Heart right ventricle (tissue), 16 donors: ENCODE results near the gene ADAMTS8. TPM values are rescaled to one million over a fixed set of nuclear protein-coding genes. Genes with fewer than 3 reads are reported as not detected.
"Not testable (repeated sequence)": the region's sequence is repeated elsewhere in the genome, so short reads cannot be mapped to it uniquely, and the experiment has no call there.

Experiments used
- ATAC-seq, 8 donors: fragments of 200-7000 bp; cut with Tn5 transposase; one replicate each; pipeline ENCODE4 v1.9.1; 2020; ENCODE audit warnings: mild to moderate bottlenecking in 8 of 8, moderate library complexity in 8 of 8, moderate number of reproducible peaks in 1 of 8
- DNase-seq, 2 donors: peaks; one replicate each; pipeline ENCODE4 v3.0.0-alpha.2; 2020
- H3K27ac ChIP-seq, 10 donors: fragments of 200-600 bp; sonication (generic) in 2 of 10; one replicate each; pipeline versions ENCODE4 v1.5.0 to v1.8.0; 2020 to 2022; ENCODE audit warnings: mild to moderate bottlenecking in 3 of 10
- H3K27me3 ChIP-seq, 7 donors: fragments of 200-600 bp; one replicate each; pipeline ENCODE4 v1.8.0; 2021 to 2022; ENCODE audit warnings: mild to moderate bottlenecking in 2 of 7
- H3K36me3 ChIP-seq, 9 donors: fragments of 200-600 bp; sonication (generic) in 1 of 9; one replicate each; pipeline versions ENCODE4 v1.5.0 to v1.8.0; 2020 to 2022; ENCODE audit warnings: mild to moderate bottlenecking in 2 of 9
- H3K4me1 ChIP-seq, 9 donors: fragments of 200-600 bp; sonication (generic) in 1 of 9; one replicate each; pipeline versions ENCODE4 v1.5.0 to v1.8.0; 2020 to 2022; ENCODE audit warnings: mild to moderate bottlenecking in 4 of 9
- H3K4me3 ChIP-seq, 10 donors: fragments of 200-600 bp; sonication (generic) in 2 of 10; one replicate each; pipeline versions ENCODE4 v1.5.0 to v1.8.0; 2020 to 2022; ENCODE audit warnings: mild to moderate bottlenecking in 7 of 10, moderate library complexity in 2 of 10
- H3K9me3 ChIP-seq, 11 donors: fragments of 200-600 bp in 10 of 11; sonication (generic) in 2 of 11; one replicate each; pipeline versions ENCODE4 v1.5.0 to v1.8.0; 2013 to 2022; ENCODE audit warnings: mild to moderate bottlenecking in 2 of 11, control low read depth in 1 of 11, moderate library complexity in 1 of 11
- WGBS, 2 donors: extraction: QIAGEN DNeasy Blood & Tissue Kit; methylation state at CpG; one replicate each; pipeline ENCODE4 v1.1.7; 2013; ENCODE audit warnings: inconsistent platforms in 1 of 2; 5-methylcytosine and 5-hydroxymethylcytosine counted together
- intact Hi-C, 10 donors: fragments of 100-400 bp; cut with DNase I; formaldehyde crosslinking; loops; one replicate each; pipeline versions ENCODE4 v1.11.1 to v1.14.2; 2022
- polyA plus RNA-seq, 2 donors: library from polyadenylated mRNA; stranded (reverse); fragments of 200-250 nt; gene quantifications; one replicate each; pipeline ENCODE4 v1.2.3, GENCODE V29; 2013
- total RNA-seq, 10 donors: library from RNA; stranded (reverse); fragmentation: NEBNext Ultra II Directional in 3 of 10; extraction: Animal tissue kit (Norgen Biotek cat#: 25700) in 3 of 10; gene quantifications; one replicate each; pipeline versions ENCODE4 v1.2.1 to v1.2.4, GENCODE V29; 2021 to 2023
- TF ChIP-seq, protein P1 (sequence below), 9 donors: fragments of 200-600 bp; sonication (generic) in 2 of 9; IDR thresholded peaks; one replicate each; pipeline versions ENCODE4 v1.5.0 to v1.8.0; 2021 to 2022; ENCODE audit warnings: antibody characterized with exemption in 9 of 9, mild to moderate bottlenecking in 5 of 9, moderate library complexity in 1 of 9
- donor health status: Arrhythmogenic right ventricular cardiomyopathy.
- donor health status: ischemic (EF 13 %, LVEDD 7.1; RV severe dilation, severe dysfunction).
- donor health status: healthy with polysubstance abuse.
- donor health status: DM: no; HTN: yes; CAD: no.
- donor health status: DM: no; HTN: no; CAD: no.
- donor health status: ischemic (EF 25% LVEDD 6.9; RV normal size, moderate dysfunction).
- donor health status: ischemic (EF 25% LVEDD 5.7; RV mildly dilated, moderate dysfunction).
- donor health status: healthy.
- donor health status: DM: yes; HTN: yes; CAD: no.
- donor health status: Ischemic cardiomyopathy.
- donor health status: ischemic (EF 35%, LVEDD 5.7; RV mildly dilated, moderate dysfunction).
- donor health status: nonischemic (EF 11% LVEDD 7.7; RV severe dilation, severe dysfunction).
- donor health status: DM: yes; HTN: yes; CAD: no.
- donor health status: PGD.
- donor health status: ischemic (EF 29% LVEDD 5.4; RV normal size, mild dysfunction).
- donor health status: nonischemic (EF 23%, LVEDD 6.1; RV moderate dilation, normal function).

The ADAMTS8 gene
- total and polyA plus RNA-seq, 12 donors = 0.28 to 2.6 (median 1.1) TPM

DNA sequence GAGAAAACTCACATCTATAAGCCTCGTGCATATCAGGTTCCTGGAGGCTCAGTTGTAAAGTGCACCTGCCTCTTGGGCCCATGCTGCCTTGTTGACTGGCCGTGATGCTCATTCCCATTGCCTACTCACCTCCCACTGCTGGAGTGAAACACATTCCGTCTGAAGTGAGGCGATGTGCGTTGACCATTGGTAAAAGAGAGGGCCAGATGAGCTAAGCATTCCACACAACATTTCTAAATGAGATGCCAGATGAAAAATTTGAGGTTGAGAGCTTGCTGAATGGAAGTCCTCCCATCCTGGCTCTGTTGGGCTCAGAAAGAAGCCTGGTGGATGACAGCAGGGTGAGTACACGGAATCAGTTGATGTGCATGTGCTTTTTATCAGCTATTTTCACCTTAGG, 11.5 kb upstream of the ADAMTS8 start:
- H3K27me3 ChIP-seq = no peaks in the 10 kb centered on the region
- no peak for DNase-seq
- no peak overlapping the region for H3K27ac ChIP-seq
- intact Hi-C loops = loop anchor here in 4 of 10 donors (2.0 to 10.0 kb wide), 4 partner anchors 207 to 455 kb away; no protein-coding TSS in a partner anchor
- H3K4me1 ChIP-seq = peaks cover 0 to 18% (median 12%) of the 10 kb centered on the region in 9 donors
- no peak overlapping the region for H3K4me3 ChIP-seq
- H3K9me3 ChIP-seq = peaks cover 0 to 4% (median 0%) of the 10 kb centered on the region in 11 donors
- 88% methylated on average over 6 of the region's 6 CpGs for WGBS, 2 donors
- TF ChIP-seq, protein P1, sequence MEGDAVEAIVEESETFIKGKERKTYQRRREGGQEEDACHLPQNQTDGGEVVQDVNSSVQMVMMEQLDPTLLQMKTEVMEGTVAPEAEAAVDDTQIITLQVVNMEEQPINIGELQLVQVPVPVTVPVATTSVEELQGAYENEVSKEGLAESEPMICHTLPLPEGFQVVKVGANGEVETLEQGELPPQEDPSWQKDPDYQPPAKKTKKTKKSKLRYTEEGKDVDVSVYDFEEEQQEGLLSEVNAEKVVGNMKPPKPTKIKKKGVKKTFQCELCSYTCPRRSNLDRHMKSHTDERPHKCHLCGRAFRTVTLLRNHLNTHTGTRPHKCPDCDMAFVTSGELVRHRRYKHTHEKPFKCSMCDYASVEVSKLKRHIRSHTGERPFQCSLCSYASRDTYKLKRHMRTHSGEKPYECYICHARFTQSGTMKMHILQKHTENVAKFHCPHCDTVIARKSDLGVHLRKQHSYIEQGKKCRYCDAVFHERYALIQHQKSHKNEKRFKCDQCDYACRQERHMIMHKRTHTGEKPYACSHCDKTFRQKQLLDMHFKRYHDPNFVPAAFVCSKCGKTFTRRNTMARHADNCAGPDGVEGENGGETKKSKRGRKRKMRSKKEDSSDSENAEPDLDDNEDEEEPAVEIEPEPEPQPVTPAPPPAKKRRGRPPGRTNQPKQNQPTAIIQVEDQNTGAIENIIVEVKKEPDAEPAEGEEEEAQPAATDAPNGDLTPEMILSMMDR (IDR thresholded peaks at IDR 0.05) = no peak
- no peaks in the 10 kb centered on the region for H3K36me3 ChIP-seq
- no peak for ATAC-seq

DNA sequence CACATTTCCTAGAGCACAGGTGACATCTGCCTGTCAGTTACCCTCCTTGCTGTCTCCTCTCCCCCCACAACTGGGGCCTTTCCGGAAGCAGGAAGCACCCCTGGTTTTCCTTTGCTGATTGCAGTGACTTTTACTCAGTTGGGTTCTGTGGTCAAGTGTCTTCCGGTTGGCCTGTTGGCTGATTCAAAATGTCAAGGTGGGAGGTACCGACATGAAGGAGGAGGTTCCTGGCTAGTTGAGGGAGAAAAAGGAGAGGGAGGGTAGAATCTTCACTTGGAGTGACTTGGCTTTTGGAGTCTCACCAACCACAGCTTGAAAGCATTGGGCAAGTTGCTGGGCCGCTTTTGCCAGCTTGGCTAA, 10.7 kb upstream of the ADAMTS8 start:
- peaks cover 0 to 18% (median 12%) of the 10 kb centered on the region in 9 donors for H3K4me1 ChIP-seq
- no peaks in the 10 kb centered on the region for H3K27me3 ChIP-seq
- H3K9me3 ChIP-seq = peaks cover 0 to 4% (median 0%) of the 10 kb centered on the region in 11 donors
- DNase-seq = no peak
- no peaks in the 10 kb centered on the region for H3K36me3 ChIP-seq
- no peak overlapping the region for H3K27ac ChIP-seq
- TF ChIP-seq, protein P1 (IDR thresholded peaks at IDR 0.05) = no peak
- 84 to 89% methylated on average over 4 of the region's 4 CpGs for WGBS, 2 donors
- intact Hi-C loops = loop anchor here in 4 of 10 donors (2.0 to 10.0 kb wide), 4 partner anchors 208 to 456 kb away; no protein-coding TSS in a partner anchor
- H3K4me3 ChIP-seq = no peak overlapping the region
- no peak for ATAC-seq

DNA sequence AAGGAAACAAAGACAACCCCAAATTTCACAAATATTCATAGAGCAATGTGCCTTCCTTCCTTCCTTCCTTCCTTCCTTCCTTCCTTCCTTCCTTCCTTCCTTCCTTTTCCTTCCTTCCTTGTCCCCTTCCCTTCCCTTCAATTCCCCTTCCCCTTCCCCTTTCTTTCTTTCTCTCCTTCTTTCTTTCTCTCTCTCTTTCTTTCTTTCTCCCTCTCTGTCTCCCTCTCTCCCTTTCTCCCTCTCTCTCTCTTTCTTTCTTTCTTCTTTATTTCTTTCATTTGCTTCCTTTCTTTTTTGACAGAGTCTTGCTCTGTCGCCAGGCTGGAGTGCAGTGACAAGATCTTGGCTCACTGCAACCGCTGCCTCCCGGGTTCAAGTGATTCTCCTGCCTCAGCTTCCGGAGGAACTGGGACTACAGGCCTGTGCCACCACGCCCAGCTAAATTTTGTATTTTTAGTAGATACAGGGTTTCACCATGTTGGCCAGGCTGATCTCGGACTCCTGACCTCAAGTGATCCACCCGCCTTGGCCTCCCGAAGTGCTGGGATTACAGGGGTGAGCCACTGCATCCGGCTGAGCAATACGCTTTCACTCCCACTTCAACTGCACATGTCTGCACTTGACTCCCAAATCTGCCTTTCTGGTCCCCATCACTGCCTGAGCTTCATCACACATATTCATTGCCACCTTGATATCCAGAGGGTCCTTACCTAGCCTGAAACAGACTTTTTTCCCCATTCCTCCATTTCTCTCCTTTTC, 10.2 kb upstream of the ADAMTS8 start:
- H3K36me3 ChIP-seq, H3K27me3 ChIP-seq, DNase-seq, H3K9me3 ChIP-seq, H3K4me3 ChIP-seq, H3K27ac ChIP-seq, ATAC-seq: not testable (repeated sequence)
- peaks cover 0 to 18% (median 12%) of the 10 kb centered on the region in 9 donors for H3K4me1 ChIP-seq
- intact Hi-C loops = loop anchor here in 4 of 10 donors (2.0 to 10.0 kb wide), 4 partner anchors 209 to 456 kb away; no protein-coding TSS in a partner anchor
- 91 to 95% methylated on average over 10 of the region's 10 CpGs for WGBS, 2 donors

DNA sequence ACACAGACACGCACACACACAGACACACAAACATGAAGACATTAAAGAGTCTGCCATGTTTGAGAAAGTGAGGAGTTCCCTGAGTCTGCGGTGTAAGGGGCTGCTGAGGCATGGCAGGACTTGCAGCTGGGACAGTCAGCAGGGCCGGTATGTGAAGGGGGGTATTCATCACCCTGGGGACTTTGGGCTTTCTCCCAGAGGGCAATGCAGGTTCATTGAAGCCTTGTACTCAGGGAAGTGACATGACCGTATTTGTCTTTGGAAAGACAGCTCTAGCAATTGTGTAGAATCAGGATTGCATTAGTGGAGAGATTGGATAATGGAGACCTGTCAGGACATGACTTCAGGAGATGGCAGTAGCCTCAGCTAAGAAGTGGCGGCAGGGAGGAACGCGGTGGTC, 9.4 kb upstream of the ADAMTS8 start:
- DNase-seq (no peak), ATAC-seq (no peak)
- Histone ChIP-seq H3K9me3 (peaks cover 0 to 4% (median 0%) of the 10 kb centered on the region in 11 donors), H3K4me3 (no peak overlapping the region), H3K4me1 (peaks cover 0 to 18% (median 12%) of the 10 kb centered on the region in 9 donors), H3K27me3 (no peaks in the 10 kb centered on the region), H3K36me3 (no peaks in the 10 kb centered on the region), H3K27ac (no peak overlapping the region)
- intact Hi-C loops = loop anchor here in 4 of 10 donors (2.0 to 10.0 kb wide), 4 partner anchors 209 to 457 kb away; no protein-coding TSS in a partner anchor
- 96 to 99% methylated on average over 7 of the region's 7 CpGs for WGBS, 2 donors
- TF ChIP-seq, protein P1 (IDR thresholded peaks at IDR 0.05) = no peak
